Tibial nerve (tissue), 4 donors: ENCODE results near the gene SCAF11.

Experiments
- EP300 ChIP-seq, 2 donors: sonication (generic); formaldehyde crosslinking; IDR thresholded peaks; one replicate each; pipeline ENCODE4 v1.6.1; 2017; ENCODE audit warnings: antibody characterized with exemption in 2 of 2, mild to moderate bottlenecking in 1 of 2
- POLR2A ChIP-seq, 2 donors: fragments of 450-650 bp; IDR thresholded peaks; one replicate each; pipeline ENCODE4 v1.6.1; 2017; ENCODE audit warnings: antibody characterized with exemption in 2 of 2, mild to moderate bottlenecking in 2 of 2, moderate library complexity in 2 of 2
- TF ChIP-seq, protein P1 (sequence below), 5 experiments: fragments of 200-600 bp in 3 of 5; fragments of 450-650 bp in 2 of 5; sonication (generic) in 3 of 5; IDR thresholded peaks; one replicate each; pipeline ENCODE4 v1.5.1; 2016 to 2019; ENCODE audit warnings: antibody characterized with exemption in 5 of 5, mild to moderate bottlenecking in 3 of 5, moderate library complexity in 2 of 5

DNA sequence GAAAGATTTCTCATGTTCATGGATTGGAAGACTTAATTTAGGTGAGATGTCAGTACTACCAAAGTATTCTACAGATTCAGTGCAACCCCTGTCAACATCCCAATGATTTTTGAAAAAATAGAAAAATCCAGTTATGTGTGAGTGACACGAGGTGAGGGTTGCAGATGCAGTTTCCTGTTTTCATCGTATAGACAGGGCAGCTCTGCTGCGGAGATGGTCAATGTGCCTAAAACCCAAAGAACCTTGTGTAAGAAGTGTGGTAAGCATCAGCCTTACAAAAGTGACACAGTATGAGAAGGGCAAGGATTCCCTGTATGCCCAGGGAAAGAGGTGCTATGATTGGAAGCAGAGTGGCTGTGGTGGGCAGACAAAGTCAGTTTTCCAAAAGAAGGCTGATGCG is 94.4 kb downstream of the SCAF11 start:
- TF ChIP-seq, protein P1, sequence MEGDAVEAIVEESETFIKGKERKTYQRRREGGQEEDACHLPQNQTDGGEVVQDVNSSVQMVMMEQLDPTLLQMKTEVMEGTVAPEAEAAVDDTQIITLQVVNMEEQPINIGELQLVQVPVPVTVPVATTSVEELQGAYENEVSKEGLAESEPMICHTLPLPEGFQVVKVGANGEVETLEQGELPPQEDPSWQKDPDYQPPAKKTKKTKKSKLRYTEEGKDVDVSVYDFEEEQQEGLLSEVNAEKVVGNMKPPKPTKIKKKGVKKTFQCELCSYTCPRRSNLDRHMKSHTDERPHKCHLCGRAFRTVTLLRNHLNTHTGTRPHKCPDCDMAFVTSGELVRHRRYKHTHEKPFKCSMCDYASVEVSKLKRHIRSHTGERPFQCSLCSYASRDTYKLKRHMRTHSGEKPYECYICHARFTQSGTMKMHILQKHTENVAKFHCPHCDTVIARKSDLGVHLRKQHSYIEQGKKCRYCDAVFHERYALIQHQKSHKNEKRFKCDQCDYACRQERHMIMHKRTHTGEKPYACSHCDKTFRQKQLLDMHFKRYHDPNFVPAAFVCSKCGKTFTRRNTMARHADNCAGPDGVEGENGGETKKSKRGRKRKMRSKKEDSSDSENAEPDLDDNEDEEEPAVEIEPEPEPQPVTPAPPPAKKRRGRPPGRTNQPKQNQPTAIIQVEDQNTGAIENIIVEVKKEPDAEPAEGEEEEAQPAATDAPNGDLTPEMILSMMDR (IDR thresholded peaks at IDR 0.05): no peak
- TF ChIP-seq POLR2A (IDR thresholded peaks at IDR 0.05): no peak
- TF ChIP-seq EP300 (IDR thresholded peaks at IDR 0.05): no peak
